Measurements from ENCODE around the gene NAXD. TPM values are rescaled to one million over a fixed set of nuclear protein-coding genes. Genes with fewer than 3 reads are reported as not detected.
A peak's percentile ranks its signal among the peaks of the same experiment; 100 is the strongest.

The NAXD gene
- total RNA-seq, 2 experiments from 2014 or later: 8.3 to 12.5 TPM

GRCh38 chr13:110683203-110683883 lies 68.0 kb downstream of the NAXD start:
- H3K9me2 ChIP-seq (ENCODE audit: insufficient read depth, low read length): no peaks in the 10 kb centered on the region
- no peak for TF ChIP-seq EZH2phosphoT487 (IDR thresholded peaks at IDR 0.05; ENCODE audit: borderline replicate concordance, low read depth, low read length)
- TF ChIP-seq CTCF (conservative IDR thresholded peaks at IDR 0.05; ENCODE audit: low read length): peak; percentile 65
- no peaks in the 10 kb centered on the region for H3K9me3 ChIP-seq (ENCODE audit: low read length)
- peaks cover 53% of the 10 kb centered on the region; the same call in 1 of the 2 replicates for H3K36me3 ChIP-seq (ENCODE audit: insufficient read depth, low read length)
- no peak overlapping the region for H3K4me3 ChIP-seq (ENCODE audit: low read depth, low read length, poor library complexity, severe bottlenecking)
- no peaks in the 10 kb centered on the region for H4K20me1 ChIP-seq (ENCODE audit: insufficient read depth, low read length)
- intact Hi-C loops (cut with micrococcal nuclease; ENCODE audit: unreplicated experiment): no loop called here
- ChIA-PET POLR2A (no interaction called here), CTCF (ENCODE audit: unreplicated experiment) (interaction anchor here (0.6 kb wide), 1 partner anchor 90 kb away, joined by 3 read pairs; no protein-coding TSS in a partner anchor)
- DNase-seq (ENCODE audit: low spot score): no peak
- no peak overlapping the region for H3K27ac ChIP-seq (ENCODE audit: low read depth, low read length, poor library complexity, severe bottlenecking)
- H3K79me2 ChIP-seq (ENCODE audit: insufficient read depth, low read depth, low read length): no peaks in the 10 kb centered on the region
- H3K4me2 ChIP-seq (ENCODE audit: low read length): no peak overlapping the region
- BruUV-seq (replicated peaks): no TSS peak
- H2AFZ ChIP-seq (ENCODE audit: low read length): no peak overlapping the region
- H3K4me1 ChIP-seq (ENCODE audit: insufficient read depth, low read length, poor library complexity, severe bottlenecking): peaks cover 13% of the 10 kb centered on the region

GRCh38 chr13:110683921-110684320 lies 68.6 kb downstream of the NAXD start:
- BruUV-seq (replicated peaks): no TSS peak
- no peak overlapping the region for H3K27ac ChIP-seq (ENCODE audit: low read depth, low read length, poor library complexity, severe bottlenecking)
- no peak overlapping the region for H3K4me2 ChIP-seq (ENCODE audit: low read length)
- H3K36me3 ChIP-seq (ENCODE audit: insufficient read depth, low read length): peaks cover 49% of the 10 kb centered on the region; the same call in 1 of the 2 replicates
- intact Hi-C loops (cut with micrococcal nuclease; ENCODE audit: unreplicated experiment): no loop called here
- ChIA-PET POLR2A (interaction anchor here (0.6 kb wide), 1 partner anchor 1911 kb away, joined by 3 read pairs; no protein-coding TSS in a partner anchor), CTCF (ENCODE audit: unreplicated experiment) (no interaction called here)
- no peak overlapping the region for H3K4me3 ChIP-seq (ENCODE audit: low read depth, low read length, poor library complexity, severe bottlenecking)
- DNase-seq (ENCODE audit: low spot score): no peak
- no peaks in the 10 kb centered on the region for H3K79me2 ChIP-seq (ENCODE audit: insufficient read depth, low read depth, low read length)
- H3K4me1 ChIP-seq (ENCODE audit: insufficient read depth, low read length, poor library complexity, severe bottlenecking): peaks cover 13% of the 10 kb centered on the region
- H3K9me3 ChIP-seq (ENCODE audit: low read length): no peaks in the 10 kb centered on the region
- no peak overlapping the region for H2AFZ ChIP-seq (ENCODE audit: low read length)
- no peaks in the 10 kb centered on the region for H4K20me1 ChIP-seq (ENCODE audit: insufficient read depth, low read length)
- no peak for TF ChIP-seq CTCF (conservative IDR thresholded peaks at IDR 0.05; ENCODE audit: low read length)
- TF ChIP-seq EZH2phosphoT487 (IDR thresholded peaks at IDR 0.05; ENCODE audit: borderline replicate concordance, low read depth, low read length): no peak
- H3K9me2 ChIP-seq (ENCODE audit: insufficient read depth, low read length): no peaks in the 10 kb centered on the region

- Histone ChIP-seq H3K79me2 (ENCODE audit: insufficient read depth, low read depth, low read length) (no peaks in the 10 kb centered on the region), H3K4me1 (ENCODE audit: insufficient read depth, low read length, poor library complexity, severe bottlenecking) (peaks cover 13% of the 10 kb centered on the region), H3K9me3 (ENCODE audit: low read length) (no peaks in the 10 kb centered on the region), H3K4me3 (ENCODE audit: low read depth, low read length, poor library complexity, severe bottlenecking) (no peak overlapping the region), H3K9me2 (ENCODE audit: insufficient read depth, low read length) (no peaks in the 10 kb centered on the region), H3K27ac (ENCODE audit: low read depth, low read length, poor library complexity, severe bottlenecking) (no peak overlapping the region), H3K36me3 (ENCODE audit: insufficient read depth, low read length) (peaks cover 53% of the 10 kb centered on the region; the same call in 1 of the 2 replicates), H4K20me1 (ENCODE audit: insufficient read depth, low read length) (no peaks in the 10 kb centered on the region), H3K4me2 (ENCODE audit: low read length) (no peak overlapping the region), H2AFZ (ENCODE audit: low read length) (no peak overlapping the region)
- intact Hi-C loops (cut with micrococcal nuclease; ENCODE audit: unreplicated experiment): no loop called here
- ChIA-PET POLR2A (interaction anchor here (0.6 kb wide), 1 partner anchor 1911 kb away, joined by 3 read pairs; no protein-coding TSS in a partner anchor), CTCF (ENCODE audit: unreplicated experiment) (no interaction called here)
- TF ChIP-seq CTCF (conservative IDR thresholded peaks at IDR 0.05; ENCODE audit: low read length) (no peak), EZH2phosphoT487 (IDR thresholded peaks at IDR 0.05; ENCODE audit: borderline replicate concordance, low read depth, low read length) (no peak)
- no TSS peak for BruUV-seq (replicated peaks)
- no peak for DNase-seq (ENCODE audit: low spot score)
Observed at GRCh38 chr13:110684388-110685056, 69.2 kb downstream of the NAXD start.
